OCI-LY1 (cell line): ENCODE data around the gene CDKN2B-AS1.

Source experiments
- H2AFZ ChIP-seq: fragments of 200-600 bp; sonication (generic), shearing (Covaris generic); 2 replicates; pipeline ENCODE4 v1.6.0; 2014; ENCODE audit warnings: antibody characterized with exemption, mild to moderate bottlenecking, low read length
- H3F3A ChIP-seq: fragments of 200-600 bp; sonication (generic), shearing (Covaris generic); 2 replicates; pipeline ENCODE4 v1.6.0; 2014; ENCODE audit warnings: mild to moderate bottlenecking, antibody characterized with exemption, low read length, moderate library complexity; ENCODE audit not compliant: insufficient read depth
- H3K27ac ChIP-seq: fragments of 200-600 bp; sonication (generic); 2 replicates; pipeline ENCODE4 v1.5.1; 2014; ENCODE audit warnings: low read length, mixed run types, mild to moderate bottlenecking, low read depth; ENCODE audit not compliant: poor library complexity, severe bottlenecking
- H3K27me3 ChIP-seq: fragments of 200-600 bp; sonication (generic); 2 replicates; pipeline ENCODE4 v1.6.0; 2014; ENCODE audit warnings: antibody characterized with exemption, mild to moderate bottlenecking, low read length, moderate library complexity; ENCODE audit not compliant: insufficient read depth
- H3K36me3 ChIP-seq: fragments of 200-600 bp; sonication (generic); 2 replicates; pipeline ENCODE4 v1.6.1; 2014; ENCODE audit warnings: mild to moderate bottlenecking, antibody characterized with exemption, low read length, moderate library complexity, mixed read lengths; ENCODE audit not compliant: insufficient read depth
- H3K4me1 ChIP-seq: fragments of 200-600 bp; sonication (generic); 2 replicates; pipeline ENCODE4 v1.5.1; 2014; ENCODE audit warnings: mild to moderate bottlenecking, low read length, moderate library complexity; ENCODE audit not compliant: insufficient read depth, severe bottlenecking
- H3K4me2 ChIP-seq: fragments of 200-600 bp; sonication (generic), shearing (Covaris generic); 2 replicates; pipeline ENCODE4 v1.6.1; 2014; ENCODE audit warnings: low read length
- H3K4me3 ChIP-seq: fragments of 200-600 bp; sonication (generic); 2 replicates; pipeline ENCODE4 v1.5.1; 2014; ENCODE audit warnings: low read length, low read depth, mild to moderate bottlenecking, mixed read lengths; ENCODE audit not compliant: poor library complexity, severe bottlenecking
- H3K79me2 ChIP-seq: fragments of 200-600 bp; shearing (Covaris generic); 2 replicates; pipeline ENCODE4 v1.6.1; 2016; ENCODE audit warnings: mixed run types, low read length, mixed read lengths; ENCODE audit not compliant: insufficient read depth
- H3K9ac ChIP-seq: fragments of 200-600 bp; sonication (generic), shearing (Covaris generic); 2 replicates; pipeline ENCODE4 v1.6.1; 2014; ENCODE audit warnings: mild to moderate bottlenecking, low read length, mixed read lengths
- H3K9me2 ChIP-seq: fragments of 200-600 bp; sonication (generic), shearing (Covaris generic); 2 replicates; pipeline ENCODE4 v1.6.1; 2014; ENCODE audit warnings: low read depth, mild to moderate bottlenecking, low read length, mixed read lengths
- H3K9me3 ChIP-seq: fragments of 200-600 bp; shearing (Covaris generic); 2 replicates; pipeline ENCODE4 v1.6.1; 2014; ENCODE audit warnings: low read length, mixed read lengths
- H4K20me1 ChIP-seq: fragments of 200-600 bp; sonication (generic), shearing (Covaris generic); 2 replicates; pipeline ENCODE4 v1.6.0; 2016; ENCODE audit warnings: mild to moderate bottlenecking, low read length; ENCODE audit not compliant: insufficient read depth
- EZH2 ChIP-seq: fragments of 200-600 bp; sonication (generic), shearing (Covaris generic); IDR thresholded peaks from 2 replicates; pipeline ENCODE4 v1.8.0; 2017; ENCODE audit warnings: borderline replicate concordance, mixed run types, mild to moderate bottlenecking, antibody characterized with exemption, low read length, moderate library complexity, mixed read lengths
- TF ChIP-seq, protein P1 (sequence below): fragments of 200-600 bp; sonication (generic), shearing (Covaris generic); IDR thresholded peaks from 2 replicates; pipeline ENCODE4 v1.5.1; 2017; ENCODE audit warnings: mild to moderate bottlenecking, antibody characterized with exemption, low read length, moderate library complexity, mixed read lengths

The CDKN2B-AS1 gene

DNA sequence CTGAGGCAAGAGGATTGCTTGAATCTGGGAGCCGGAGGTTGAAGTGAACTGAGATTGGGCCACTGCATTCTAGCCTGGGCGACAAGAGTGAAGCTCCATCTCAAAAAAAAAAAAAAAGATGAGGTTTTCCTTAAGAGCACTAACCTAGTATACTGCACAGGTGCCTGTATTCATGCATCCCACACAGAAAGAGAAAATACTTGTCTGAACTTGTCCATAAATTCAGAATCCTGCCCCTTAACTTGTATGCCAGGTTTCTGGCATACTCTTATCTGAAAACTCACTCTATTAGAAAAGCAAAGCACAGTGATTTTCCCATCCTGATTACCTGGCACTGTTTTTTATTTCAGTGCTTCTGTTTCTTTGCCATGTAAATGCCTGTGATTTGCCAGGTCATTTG lies 139.8 kb downstream of the CDKN2B-AS1 start:
- Histone ChIP-seq H3K4me3 (no peak overlapping the region), H3K27me3 (no peaks in the 10 kb centered on the region), H3K9ac (no peak overlapping the region), H3K9me2 (no peaks in the 10 kb centered on the region), H3K4me2 (no peak overlapping the region), H3K9me3 (no peaks in the 10 kb centered on the region), H3K36me3 (no peaks in the 10 kb centered on the region), H4K20me1 (no peaks in the 10 kb centered on the region), H3K27ac (no peak overlapping the region), H3K4me1 (no peaks in the 10 kb centered on the region), H2AFZ (no peak overlapping the region), H3K79me2 (no peaks in the 10 kb centered on the region), H3F3A (no peaks in the 10 kb centered on the region)
- TF ChIP-seq EZH2 = no peak
- TF ChIP-seq, protein P1, sequence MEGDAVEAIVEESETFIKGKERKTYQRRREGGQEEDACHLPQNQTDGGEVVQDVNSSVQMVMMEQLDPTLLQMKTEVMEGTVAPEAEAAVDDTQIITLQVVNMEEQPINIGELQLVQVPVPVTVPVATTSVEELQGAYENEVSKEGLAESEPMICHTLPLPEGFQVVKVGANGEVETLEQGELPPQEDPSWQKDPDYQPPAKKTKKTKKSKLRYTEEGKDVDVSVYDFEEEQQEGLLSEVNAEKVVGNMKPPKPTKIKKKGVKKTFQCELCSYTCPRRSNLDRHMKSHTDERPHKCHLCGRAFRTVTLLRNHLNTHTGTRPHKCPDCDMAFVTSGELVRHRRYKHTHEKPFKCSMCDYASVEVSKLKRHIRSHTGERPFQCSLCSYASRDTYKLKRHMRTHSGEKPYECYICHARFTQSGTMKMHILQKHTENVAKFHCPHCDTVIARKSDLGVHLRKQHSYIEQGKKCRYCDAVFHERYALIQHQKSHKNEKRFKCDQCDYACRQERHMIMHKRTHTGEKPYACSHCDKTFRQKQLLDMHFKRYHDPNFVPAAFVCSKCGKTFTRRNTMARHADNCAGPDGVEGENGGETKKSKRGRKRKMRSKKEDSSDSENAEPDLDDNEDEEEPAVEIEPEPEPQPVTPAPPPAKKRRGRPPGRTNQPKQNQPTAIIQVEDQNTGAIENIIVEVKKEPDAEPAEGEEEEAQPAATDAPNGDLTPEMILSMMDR = no peak

DNA sequence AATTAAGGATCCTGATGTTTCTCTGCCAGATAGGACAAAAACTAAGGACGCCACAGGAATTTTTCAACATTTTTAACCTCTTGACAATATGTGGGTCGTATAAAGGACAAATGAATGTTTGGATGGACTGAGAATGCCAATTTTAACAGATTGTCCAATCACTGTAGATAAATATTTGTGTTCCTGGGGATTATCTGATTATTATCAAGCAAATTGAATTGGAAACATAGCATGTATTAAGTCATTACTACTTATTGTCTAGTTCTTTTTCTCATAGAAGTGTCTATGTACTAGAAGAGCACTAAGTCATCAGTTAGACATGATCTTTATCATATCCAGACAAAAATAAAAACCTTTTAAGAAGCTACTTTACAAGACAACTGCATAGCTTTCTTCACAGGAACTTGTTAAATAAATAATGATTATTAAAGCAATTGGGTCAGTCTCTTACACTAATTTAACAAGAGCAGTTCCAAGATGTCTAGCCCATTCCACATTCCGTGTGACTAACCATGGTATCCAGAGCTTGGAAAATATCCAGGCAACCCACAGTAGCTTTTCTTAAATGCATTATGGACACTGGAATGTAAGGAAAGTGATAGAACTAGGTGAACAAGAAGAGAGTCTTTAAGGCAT lies 142.0 kb downstream of the CDKN2B-AS1 start:
- Histone ChIP-seq H3K9me2 (no peaks in the 10 kb centered on the region), H3K4me2 (no peak overlapping the region), H3K79me2 (no peaks in the 10 kb centered on the region), H3K9ac (no peak overlapping the region), H3K27ac (no peak overlapping the region), H3K36me3 (no peaks in the 10 kb centered on the region), H3K9me3 (no peaks in the 10 kb centered on the region), H2AFZ (no peak overlapping the region), H3F3A (no peaks in the 10 kb centered on the region), H3K27me3 (no peaks in the 10 kb centered on the region), H3K4me1 (no peaks in the 10 kb centered on the region), H4K20me1 (no peaks in the 10 kb centered on the region), H3K4me3 (no peak overlapping the region)
- no peak for TF ChIP-seq EZH2
- TF ChIP-seq, protein P1 = no peak

DNA sequence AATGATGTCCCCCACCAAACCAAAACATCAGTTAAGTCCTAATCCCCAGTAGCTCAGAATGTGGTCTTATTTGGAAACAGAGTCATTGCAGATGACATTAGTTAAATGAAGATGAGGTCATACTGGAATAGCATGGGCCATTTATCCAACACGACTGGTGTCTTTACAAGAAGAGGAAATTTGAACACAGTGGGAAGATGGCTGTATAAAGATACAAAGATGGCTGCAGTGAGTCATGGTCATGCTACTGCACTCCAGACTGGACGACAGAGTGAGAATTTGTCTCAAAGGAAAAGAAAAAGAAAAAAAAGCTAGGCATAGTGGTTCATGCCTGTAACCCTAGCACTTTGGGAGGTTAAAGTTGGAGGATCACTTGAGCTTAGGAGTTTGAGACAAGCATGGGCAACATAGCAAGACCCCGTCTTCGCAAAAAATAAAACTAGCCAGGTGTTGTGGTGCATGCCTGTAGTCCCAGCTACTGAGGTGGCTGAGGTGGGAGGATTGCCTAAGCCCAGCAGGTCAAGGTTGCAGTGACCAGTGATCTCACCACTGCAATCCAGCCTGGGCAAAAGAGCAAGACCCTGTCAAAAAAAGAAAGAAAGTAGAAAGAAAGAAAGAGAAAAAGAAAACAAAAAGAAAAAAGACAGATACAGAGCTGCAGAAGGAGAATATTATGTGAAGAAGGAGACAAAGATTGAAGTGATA lies 144.5 kb downstream of the CDKN2B-AS1 start:
- TF ChIP-seq, protein P1 = no peak
- no peak for TF ChIP-seq EZH2
- Histone ChIP-seq H3K79me2 (no peaks in the 10 kb centered on the region), H3K4me1 (no peaks in the 10 kb centered on the region), H3K4me3 (no peak overlapping the region), H3K9ac (no peak overlapping the region), H4K20me1 (no peaks in the 10 kb centered on the region), H3K27ac (no peak overlapping the region), H3K27me3 (no peaks in the 10 kb centered on the region), H3K9me3 (no peaks in the 10 kb centered on the region), H2AFZ (no peak overlapping the region), H3K36me3 (no peaks in the 10 kb centered on the region), H3K9me2 (no peaks in the 10 kb centered on the region), H3K4me2 (no peak overlapping the region), H3F3A (no peaks in the 10 kb centered on the region)
